Osteoblast (primary cell): Measurements from ENCODE around the gene PTPDC1. TPM values are rescaled to one million over a fixed set of nuclear protein-coding genes. Genes with fewer than 3 reads are reported as not detected.

ENCODE experiments used
- DNase-seq: peaks from one replicate; pipeline ENCODE4 v3.0.0; 2011; ENCODE audit warnings: low spot score, mixed read lengths; ENCODE audit not compliant: insufficient read length; ENCODE audit errors: missing footprints
- H2AFZ ChIP-seq: 2 replicates; pipeline ENCODE4 v1.6.0; 2011; ENCODE audit warnings: mild to moderate bottlenecking, low read length
- H3K27ac ChIP-seq: 2 replicates; pipeline ENCODE4 v1.5.1; 2011; ENCODE audit warnings: mild to moderate bottlenecking, low read depth, low read length, moderate library complexity
- H3K27me3 ChIP-seq: 2 replicates; pipeline ENCODE4 v1.6.0; 2012; ENCODE audit warnings: mild to moderate bottlenecking, control low read depth, inconsistent platforms, low read length, moderate library complexity; ENCODE audit not compliant: insufficient read depth
- H3K36me3 ChIP-seq: 2 replicates; pipeline ENCODE4 v1.5.1; 2011; ENCODE audit warnings: mild to moderate bottlenecking, low read length, control low read depth, moderate library complexity; ENCODE audit not compliant: insufficient read depth
- H3K4me1 ChIP-seq: 2 replicates; pipeline ENCODE4 v1.5.1; 2011; ENCODE audit warnings: mild to moderate bottlenecking, low read length, control low read depth, moderate library complexity; ENCODE audit not compliant: insufficient read depth
- H3K4me2 ChIP-seq: 2 replicates; pipeline ENCODE4 v1.6.0; 2011; ENCODE audit warnings: mild to moderate bottlenecking, low read length; ENCODE audit not compliant: insufficient read depth
- H3K4me3 ChIP-seq: fragments of 200-600 bp; sonication (generic); 3 replicates; pipeline ENCODE4 v1.5.1; 2012; ENCODE audit warnings: mild to moderate bottlenecking, low read length, inconsistent platforms; ENCODE audit not compliant: insufficient read depth
- H3K79me2 ChIP-seq: 2 replicates; pipeline ENCODE4 v1.6.0; 2012; ENCODE audit warnings: mild to moderate bottlenecking, low read length, control low read depth, inconsistent platforms; ENCODE audit not compliant: insufficient read depth
- H3K9me3 ChIP-seq: 2 replicates; pipeline ENCODE4 v1.5.1; 2011; ENCODE audit warnings: low read depth, low read length, control low read depth
- H4K20me1 ChIP-seq: 2 replicates; pipeline ENCODE4 v1.6.0; 2012; ENCODE audit warnings: mild to moderate bottlenecking, low read length, control low read depth; ENCODE audit not compliant: insufficient read depth
- total RNA-seq: library from RNA; depleted of rRNA; stranded (reverse); fragments of >200 nt; gene quantifications from 2 replicates; pipeline ENCODE4 v1.2.3, GENCODE V29; 2012
- TF ChIP-seq, protein P1 (sequence below): IDR thresholded peaks from 2 replicates; pipeline ENCODE4 v1.5.1; 2011; ENCODE audit warnings: mild to moderate bottlenecking, low read depth, low read length, moderate library complexity; ENCODE audit errors: extremely low read depth

The PTPDC1 gene
- total RNA-seq, 1 donor, result 17.0 TPM

DNA sequence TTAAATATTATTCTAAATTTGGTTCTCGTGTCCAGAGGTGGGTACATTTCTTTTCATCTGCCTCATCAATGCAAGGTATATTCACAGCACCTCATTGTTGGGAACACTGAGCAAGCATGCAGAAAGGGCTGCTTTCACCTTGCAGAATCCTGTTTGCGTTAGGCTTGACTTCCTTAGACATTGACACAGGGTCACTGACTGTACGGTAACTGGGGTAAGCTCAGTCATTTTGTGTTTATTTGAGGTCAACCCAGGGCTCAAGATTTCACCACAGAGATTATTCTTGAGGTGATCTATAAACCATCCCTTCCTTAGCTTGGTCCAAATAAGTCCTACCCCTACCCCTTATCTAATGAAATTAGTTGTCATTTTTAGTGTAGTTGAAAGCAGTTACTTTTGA is 1.7 kb upstream of the PTPDC1 start:
- no peaks in the 10 kb centered on the region for H3K79me2 ChIP-seq
- no peak overlapping the region for H3K27ac ChIP-seq
- no peaks in the 10 kb centered on the region for H3K36me3 ChIP-seq
- peaks cover 11% of the 10 kb centered on the region for H3K4me1 ChIP-seq
- no peak for DNase-seq
- no peaks in the 10 kb centered on the region for H3K27me3 ChIP-seq
- TF ChIP-seq, protein P1, sequence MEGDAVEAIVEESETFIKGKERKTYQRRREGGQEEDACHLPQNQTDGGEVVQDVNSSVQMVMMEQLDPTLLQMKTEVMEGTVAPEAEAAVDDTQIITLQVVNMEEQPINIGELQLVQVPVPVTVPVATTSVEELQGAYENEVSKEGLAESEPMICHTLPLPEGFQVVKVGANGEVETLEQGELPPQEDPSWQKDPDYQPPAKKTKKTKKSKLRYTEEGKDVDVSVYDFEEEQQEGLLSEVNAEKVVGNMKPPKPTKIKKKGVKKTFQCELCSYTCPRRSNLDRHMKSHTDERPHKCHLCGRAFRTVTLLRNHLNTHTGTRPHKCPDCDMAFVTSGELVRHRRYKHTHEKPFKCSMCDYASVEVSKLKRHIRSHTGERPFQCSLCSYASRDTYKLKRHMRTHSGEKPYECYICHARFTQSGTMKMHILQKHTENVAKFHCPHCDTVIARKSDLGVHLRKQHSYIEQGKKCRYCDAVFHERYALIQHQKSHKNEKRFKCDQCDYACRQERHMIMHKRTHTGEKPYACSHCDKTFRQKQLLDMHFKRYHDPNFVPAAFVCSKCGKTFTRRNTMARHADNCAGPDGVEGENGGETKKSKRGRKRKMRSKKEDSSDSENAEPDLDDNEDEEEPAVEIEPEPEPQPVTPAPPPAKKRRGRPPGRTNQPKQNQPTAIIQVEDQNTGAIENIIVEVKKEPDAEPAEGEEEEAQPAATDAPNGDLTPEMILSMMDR, result no peak
- no peaks in the 10 kb centered on the region for H3K9me3 ChIP-seq
- no peaks in the 10 kb centered on the region for H4K20me1 ChIP-seq
- no peak overlapping the region for H3K4me3 ChIP-seq
- H2AFZ ChIP-seq, result no peak overlapping the region
- no peak overlapping the region for H3K4me2 ChIP-seq

DNA sequence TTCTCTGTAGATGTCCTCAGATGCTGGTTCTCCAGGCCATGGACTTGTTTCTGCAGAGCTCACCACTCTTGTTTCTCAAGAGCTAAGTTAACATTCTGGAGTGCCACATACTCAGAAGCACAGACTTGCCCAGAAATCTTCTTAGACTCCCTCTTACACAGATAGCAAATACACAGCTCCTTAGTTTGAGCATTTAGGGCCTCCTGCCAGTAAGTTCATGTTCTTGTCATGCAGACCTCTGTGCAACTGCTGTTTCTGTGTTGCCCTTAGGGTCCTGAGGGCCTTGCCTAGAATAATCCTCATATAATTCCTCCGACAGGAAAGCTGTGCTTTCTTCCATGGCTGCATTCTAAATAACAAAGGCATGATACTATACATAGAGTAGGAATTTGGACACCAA is 1.3 kb upstream of the PTPDC1 start:
- no peak for DNase-seq
- Histone ChIP-seq H3K4me2 (no peak overlapping the region), H4K20me1 (no peaks in the 10 kb centered on the region), H3K9me3 (no peaks in the 10 kb centered on the region), H3K4me3 (no peak overlapping the region), H3K79me2 (no peaks in the 10 kb centered on the region), H2AFZ (no peak overlapping the region), H3K27ac (no peak overlapping the region), H3K27me3 (no peaks in the 10 kb centered on the region), H3K36me3 (no peaks in the 10 kb centered on the region), H3K4me1 (peaks cover 11% of the 10 kb centered on the region)
- TF ChIP-seq, protein P1, result no peak

DNA sequence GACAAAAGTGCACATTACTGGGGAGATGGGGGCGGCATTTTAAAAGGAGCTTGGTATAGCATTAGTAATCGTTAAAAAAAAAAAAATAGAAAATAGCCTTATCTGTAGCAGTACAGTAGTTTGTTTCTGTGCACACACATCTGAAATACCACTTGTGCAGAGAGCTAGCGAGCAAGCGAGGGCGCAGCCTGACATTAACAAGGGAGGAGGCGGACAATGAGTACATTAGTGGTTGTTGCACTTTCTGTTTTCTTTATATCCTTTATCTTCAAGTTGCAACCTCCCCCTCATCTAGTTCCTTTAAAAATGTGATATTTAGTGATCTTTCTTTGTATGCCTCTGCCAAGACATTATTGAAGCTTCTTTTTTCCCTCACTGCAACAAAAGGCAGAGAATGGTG is 880 bp upstream of the PTPDC1 start:
- H3K4me1 ChIP-seq, result peaks cover 11% of the 10 kb centered on the region
- H3K79me2 ChIP-seq, result no peaks in the 10 kb centered on the region
- no peak overlapping the region for H2AFZ ChIP-seq
- DNase-seq, result no peak
- H4K20me1 ChIP-seq, result no peaks in the 10 kb centered on the region
- TF ChIP-seq, protein P1, result no peak
- no peak overlapping the region for H3K4me2 ChIP-seq
- no peaks in the 10 kb centered on the region for H3K27me3 ChIP-seq
- no peaks in the 10 kb centered on the region for H3K9me3 ChIP-seq
- no peaks in the 10 kb centered on the region for H3K36me3 ChIP-seq
- H3K27ac ChIP-seq, result no peak overlapping the region
- H3K4me3 ChIP-seq, result no peak overlapping the region

DNA sequence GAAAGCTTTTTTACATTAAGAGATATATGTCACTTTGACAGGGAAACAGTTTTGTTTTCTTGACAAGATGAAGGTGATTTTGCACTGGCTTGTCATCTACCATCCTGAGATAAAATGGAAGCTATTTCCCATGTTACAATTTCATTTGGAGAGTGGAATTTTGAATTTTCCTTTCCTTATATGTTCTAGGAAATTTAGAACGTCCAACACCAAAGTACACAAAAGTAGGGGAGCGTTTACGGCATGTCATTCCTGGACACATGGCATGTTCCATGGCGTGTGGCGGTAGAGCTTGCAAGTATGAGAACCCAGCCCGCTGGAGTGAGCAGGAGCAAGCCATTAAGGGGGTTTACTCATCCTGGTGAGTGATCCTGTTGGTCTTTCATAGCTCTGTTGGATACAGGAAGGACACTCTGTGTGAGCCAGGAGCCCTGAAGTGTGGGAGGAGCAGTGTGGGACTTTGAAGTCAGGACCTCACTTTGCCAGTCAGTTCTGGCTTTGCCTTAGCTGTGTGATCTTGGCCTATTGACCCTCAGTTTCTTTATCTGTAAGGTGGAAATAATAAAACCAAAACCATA is 887 bp downstream of the PTPDC1 start:
- DNase-seq, result no peak
- Histone ChIP-seq H3K27me3 (no peaks in the 10 kb centered on the region), H3K9me3 (no peaks in the 10 kb centered on the region), H3K4me2 (no peak overlapping the region), H4K20me1 (no peaks in the 10 kb centered on the region), H3K36me3 (no peaks in the 10 kb centered on the region), H3K4me1 (peaks cover 11% of the 10 kb centered on the region), H3K27ac (no peak overlapping the region), H2AFZ (no peak overlapping the region), H3K4me3 (no peak overlapping the region), H3K79me2 (no peaks in the 10 kb centered on the region)
- TF ChIP-seq, protein P1, result no peak
